Vagina (tissue), 2 donors: ENCODE measurements around the gene ALDH3B2.

Experiments used
- POLR2A ChIP-seq, 2 donors: fragments of 450-650 bp; IDR thresholded peaks; one replicate each; pipeline ENCODE4 v1.6.1; 2017; ENCODE audit warnings: antibody characterized with exemption in 2 of 2, mild to moderate bottlenecking in 2 of 2, moderate library complexity in 2 of 2
- POLR2AphosphoS5 ChIP-seq, 2 donors: sonication (generic); formaldehyde crosslinking; IDR thresholded peaks; one replicate each; pipeline ENCODE4 v1.9.0; 2017; ENCODE audit warnings: antibody characterized with exemption in 2 of 2, mild to moderate bottlenecking in 2 of 2, low read depth in 1 of 2; ENCODE audit not compliant: insufficient read depth in 1 of 2
- TF ChIP-seq, protein P1 (sequence below), 3 experiments: fragments of 450-650 bp in 2 of 3; fragments of 200-600 bp in 1 of 3; sonication (generic) in 1 of 3; IDR thresholded peaks; one replicate each; pipeline ENCODE4 v1.5.1; 2017 to 2019; ENCODE audit warnings: antibody characterized with exemption in 3 of 3, mild to moderate bottlenecking in 2 of 3, moderate library complexity in 2 of 3

DNA sequence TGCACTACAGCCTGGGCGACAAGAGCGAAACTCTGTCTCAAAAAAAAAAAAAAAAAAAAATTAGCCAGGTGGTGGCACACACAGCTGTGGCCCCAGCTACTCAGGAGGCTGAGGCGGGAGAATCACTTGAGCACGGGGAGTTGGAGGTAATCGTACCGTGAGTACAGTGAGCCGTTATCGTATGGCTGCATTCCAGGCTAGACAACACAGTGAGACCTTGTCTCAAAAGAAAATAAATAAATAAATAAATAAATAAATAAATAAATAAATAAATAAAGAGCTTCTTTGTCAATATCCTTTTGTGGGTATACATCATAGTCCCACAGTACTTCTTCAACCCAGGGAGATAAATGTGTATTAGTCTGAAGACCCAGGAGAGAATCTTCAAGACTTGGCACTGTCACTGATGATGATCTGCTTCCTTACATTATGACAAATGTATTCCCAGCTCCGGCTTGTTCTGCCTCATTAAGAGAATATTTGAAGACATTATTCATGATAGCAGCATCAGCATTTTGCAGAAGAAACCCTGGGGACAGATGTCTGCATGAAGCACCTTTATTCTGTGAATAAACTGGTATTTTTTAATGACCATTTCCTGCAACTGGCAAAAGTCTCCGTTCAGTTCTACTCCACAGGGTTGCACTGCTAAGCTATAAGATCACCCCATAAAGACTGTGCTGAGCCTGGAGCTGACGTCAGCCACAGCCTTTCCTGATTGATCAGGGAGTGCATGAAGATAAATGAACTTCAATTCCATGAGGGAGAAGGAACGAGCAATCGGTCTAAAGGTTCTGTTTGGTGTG is 22.2 kb downstream of the ALDH3B2 start:
- TF ChIP-seq POLR2AphosphoS5 (IDR thresholded peaks at IDR 0.05; ENCODE audit: insufficient read depth in 1 of 2, low read depth in 1 of 2): no peak
- TF ChIP-seq, protein P1, sequence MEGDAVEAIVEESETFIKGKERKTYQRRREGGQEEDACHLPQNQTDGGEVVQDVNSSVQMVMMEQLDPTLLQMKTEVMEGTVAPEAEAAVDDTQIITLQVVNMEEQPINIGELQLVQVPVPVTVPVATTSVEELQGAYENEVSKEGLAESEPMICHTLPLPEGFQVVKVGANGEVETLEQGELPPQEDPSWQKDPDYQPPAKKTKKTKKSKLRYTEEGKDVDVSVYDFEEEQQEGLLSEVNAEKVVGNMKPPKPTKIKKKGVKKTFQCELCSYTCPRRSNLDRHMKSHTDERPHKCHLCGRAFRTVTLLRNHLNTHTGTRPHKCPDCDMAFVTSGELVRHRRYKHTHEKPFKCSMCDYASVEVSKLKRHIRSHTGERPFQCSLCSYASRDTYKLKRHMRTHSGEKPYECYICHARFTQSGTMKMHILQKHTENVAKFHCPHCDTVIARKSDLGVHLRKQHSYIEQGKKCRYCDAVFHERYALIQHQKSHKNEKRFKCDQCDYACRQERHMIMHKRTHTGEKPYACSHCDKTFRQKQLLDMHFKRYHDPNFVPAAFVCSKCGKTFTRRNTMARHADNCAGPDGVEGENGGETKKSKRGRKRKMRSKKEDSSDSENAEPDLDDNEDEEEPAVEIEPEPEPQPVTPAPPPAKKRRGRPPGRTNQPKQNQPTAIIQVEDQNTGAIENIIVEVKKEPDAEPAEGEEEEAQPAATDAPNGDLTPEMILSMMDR (IDR thresholded peaks at IDR 0.05): no peak
- no peak for TF ChIP-seq POLR2A (IDR thresholded peaks at IDR 0.05)
